Adipocyte (in vitro differentiated cells): ENCODE results near the gene TAS2R43.
"Not testable (repeated sequence)": the region's sequence is repeated elsewhere in the genome, so short reads cannot be mapped to it uniquely, and the experiment has no call there.

Experiments used
- DNase-seq: peaks from one replicate; pipeline ENCODE4 v3.0.0-alpha.2; 2015; ENCODE audit warnings: low read depth
- H3K27me3 ChIP-seq: replicated peaks from 2 replicates; pipeline ENCODE4 v1.7.0; 2013; ENCODE audit warnings: mild to moderate bottlenecking, low read length, moderate library complexity; ENCODE audit not compliant: control insufficient read depth, insufficient read depth
- H3K36me3 ChIP-seq: 2 replicates; pipeline ENCODE4 v1.7.0; 2013; ENCODE audit warnings: low read length, mild to moderate bottlenecking, moderate library complexity; ENCODE audit not compliant: control insufficient read depth, insufficient read depth, severe bottlenecking
- H3K4me1 ChIP-seq: 2 replicates; pipeline ENCODE4 v1.7.0; 2013; ENCODE audit warnings: mild to moderate bottlenecking, low read length, moderate library complexity; ENCODE audit not compliant: control insufficient read depth, insufficient read depth
- H3K4me3 ChIP-seq: 2 replicates; pipeline ENCODE4 v1.7.0; 2013; ENCODE audit warnings: mild to moderate bottlenecking, low read length, moderate library complexity
- H3K9ac ChIP-seq: 2 replicates; pipeline ENCODE4 v1.7.0; 2013; ENCODE audit warnings: mild to moderate bottlenecking, low read length, moderate library complexity
- H3K9me3 ChIP-seq: 2 replicates; pipeline ENCODE4 v1.7.0; 2013; ENCODE audit warnings: mild to moderate bottlenecking, low read length, moderate library complexity; ENCODE audit not compliant: control insufficient read depth

Gene TAS2R43

GRCh38 chr12:11092128-11092527 lies at the start of gene TAS2R43:
Gene TAS2R43, minus strand, starts transcription at chr12:11092313. Its CDS starts 84 bp downstream, at chr12:11092229.
- no peak within 1 kb of the TSS for H3K4me3 ChIP-seq
- H3K36me3 ChIP-seq: no peaks in the 10 kb centered on the region
- H3K27me3 ChIP-seq: no peaks in the 10 kb centered on the region
- no peaks in the 10 kb centered on the region for H3K9me3 ChIP-seq
- no peak for DNase-seq
- H3K4me1 ChIP-seq: no peaks in the 10 kb centered on the region
- H3K9ac ChIP-seq: no peak within 1 kb of the TSS

GRCh38 chr12:11136075-11136474 lies 44.0 kb upstream of the TAS2R43 start:
- peaks cover 4% of the 10 kb centered on the region for H3K36me3 ChIP-seq
- H3K9ac ChIP-seq: no peak overlapping the region
- no peaks in the 10 kb centered on the region for H3K9me3 ChIP-seq
- H3K27me3 ChIP-seq: no peaks in the 10 kb centered on the region
- H3K4me1 ChIP-seq: no peaks in the 10 kb centered on the region
- DNase-seq: no peak
- H3K4me3 ChIP-seq: no peak overlapping the region

GRCh38 chr12:11134305-11134704 lies 42.2 kb upstream of the TAS2R43 start, which contains the start of gene TAS2R30:
Gene TAS2R30, minus strand, starts transcription at chr12:11134644. Its CDS starts 400 bp downstream, at chr12:11134244.
- Histone ChIP-seq H3K27me3 (no peaks in the 10 kb centered on the region), H3K4me3 (no peak within 1 kb of the TSS), H3K4me1 (no peaks in the 10 kb centered on the region), H3K9me3 (no peaks in the 10 kb centered on the region), H3K9ac (no peak within 1 kb of the TSS), H3K36me3 (no peaks in the 10 kb centered on the region)
- DNase-seq: no peak

- H3K27me3 ChIP-seq: no peaks in the 10 kb centered on the region
- no peaks in the 10 kb centered on the region for H3K36me3 ChIP-seq
- H3K9ac ChIP-seq: no peak overlapping the region
- no peak for DNase-seq
- no peaks in the 10 kb centered on the region for H3K9me3 ChIP-seq
- no peak overlapping the region for H3K4me3 ChIP-seq
- no peaks in the 10 kb centered on the region for H3K4me1 ChIP-seq
These were observed 41.7 kb upstream of the TAS2R43 start for GRCh38 chr12:11133816-11134215.

GRCh38 chr12:11133162-11133561 lies 41.0 kb upstream of the TAS2R43 start:
- H3K9ac ChIP-seq: no peak overlapping the region
- H3K27me3 ChIP-seq: no peaks in the 10 kb centered on the region
- no peaks in the 10 kb centered on the region for H3K36me3 ChIP-seq
- H3K4me1 ChIP-seq: no peaks in the 10 kb centered on the region
- DNase-seq: no peak
- H3K4me3 ChIP-seq: no peak overlapping the region
- H3K9me3 ChIP-seq: no peaks in the 10 kb centered on the region

- Histone ChIP-seq H3K4me1 (no peaks in the 10 kb centered on the region), H3K4me3 (no peak overlapping the region), H3K36me3 (no peaks in the 10 kb centered on the region), H3K27me3 (no peaks in the 10 kb centered on the region), H3K9me3 (no peaks in the 10 kb centered on the region), H3K9ac (no peak overlapping the region)
- DNase-seq: no peak
These were observed 38.9 kb upstream of the TAS2R43 start for GRCh38 chr12:11130999-11131398.

- no peaks in the 10 kb centered on the region for H3K9me3 ChIP-seq
- H3K4me1 ChIP-seq: no peaks in the 10 kb centered on the region
- H3K36me3 ChIP-seq: no peaks in the 10 kb centered on the region
- no peak overlapping the region for H3K4me3 ChIP-seq
- no peak for DNase-seq
- no peak overlapping the region for H3K9ac ChIP-seq
- H3K27me3 ChIP-seq: no peaks in the 10 kb centered on the region
These were observed 38.3 kb upstream of the TAS2R43 start for GRCh38 chr12:11130382-11130781.

GRCh38 chr12:11114130-11114529 lies 22.0 kb upstream of the TAS2R43 start:
- not testable (repeated sequence) for H3K4me3 ChIP-seq, H3K9ac ChIP-seq, H3K36me3 ChIP-seq, H3K4me1 ChIP-seq, H3K27me3 ChIP-seq, H3K9me3 ChIP-seq, DNase-seq

GRCh38 chr12:11111213-11111612 lies 19.1 kb upstream of the TAS2R43 start:
- not testable (repeated sequence) for H3K4me3 ChIP-seq, H3K27me3 ChIP-seq, H3K36me3 ChIP-seq, DNase-seq, H3K9ac ChIP-seq, H3K9me3 ChIP-seq, H3K4me1 ChIP-seq

- no peaks in the 10 kb centered on the region for H3K4me1 ChIP-seq
- peaks cover 3% of the 10 kb centered on the region for H3K36me3 ChIP-seq
- H3K27me3 ChIP-seq: no peaks in the 10 kb centered on the region
- no peak overlapping the region for H3K9ac ChIP-seq
- no peak for DNase-seq
- H3K4me3 ChIP-seq: no peak overlapping the region
- H3K9me3 ChIP-seq: peaks cover 6% of the 10 kb centered on the region
These were observed 16.7 kb upstream of the TAS2R43 start for GRCh38 chr12:11108862-11109261.

- no peak for DNase-seq
- peaks cover 3% of the 10 kb centered on the region for H3K36me3 ChIP-seq
- H3K9me3 ChIP-seq: peaks cover 6% of the 10 kb centered on the region
- no peak overlapping the region for H3K4me3 ChIP-seq
- no peaks in the 10 kb centered on the region for H3K4me1 ChIP-seq
- no peaks in the 10 kb centered on the region for H3K27me3 ChIP-seq
- H3K9ac ChIP-seq: no peak overlapping the region
These were observed 15.6 kb upstream of the TAS2R43 start for GRCh38 chr12:11107719-11108118.

GRCh38 chr12:11106288-11106687 lies 14.2 kb upstream of the TAS2R43 start:
- no peak for DNase-seq
- Histone ChIP-seq H3K36me3 (peaks cover 3% of the 10 kb centered on the region), H3K4me3 (no peak overlapping the region), H3K27me3 (no peaks in the 10 kb centered on the region), H3K9me3 (peaks cover 6% of the 10 kb centered on the region), H3K9ac (no peak overlapping the region), H3K4me1 (no peaks in the 10 kb centered on the region)
